Breast epithelium (tissue), 3 donors: ENCODE results near the gene ALDH3A1.

Source experiments
- CTCF ChIP-seq, 3 donors: fragments of 450-650 bp; IDR thresholded peaks; one replicate each; pipeline ENCODE4 v1.5.1; 2016 to 2017; ENCODE audit warnings: antibody characterized with exemption in 3 of 3, mild to moderate bottlenecking in 3 of 3, moderate library complexity in 3 of 3
- POLR2A ChIP-seq: fragments of 450-650 bp; IDR thresholded peaks from one replicate; pipeline ENCODE4 v1.6.1; 2016; ENCODE audit warnings: antibody characterized with exemption, mild to moderate bottlenecking, moderate library complexity

DNA sequence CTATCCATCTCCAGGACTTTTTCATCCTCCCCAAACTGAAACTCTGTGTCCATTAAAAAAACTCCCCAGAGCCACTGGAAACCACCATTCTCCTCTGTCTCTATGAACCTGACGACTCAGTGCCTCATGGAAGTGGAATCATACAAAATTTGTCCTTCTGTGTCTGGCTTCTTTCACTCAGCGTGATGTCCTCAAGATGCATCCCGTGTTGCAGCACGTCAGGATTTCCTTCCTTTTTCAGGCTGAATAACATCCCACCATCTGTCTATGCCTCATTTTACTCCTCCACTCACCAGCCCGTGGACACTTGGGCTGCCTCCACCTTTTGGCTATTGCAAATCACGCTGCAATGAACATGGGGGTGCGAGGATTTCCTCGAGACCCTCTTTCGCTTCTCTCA lies 12.6 kb upstream of the ALDH3A1 start:
- no peak for TF ChIP-seq POLR2A
- TF ChIP-seq CTCF (IDR thresholded peaks at IDR 0.05): no peak
